Left renal pelvis (tissue), 4 donors: ENCODE measurements around the gene AFF3. TPM values are rescaled to one million over a fixed set of nuclear protein-coding genes. Genes with fewer than 3 reads are reported as not detected.
"Not testable (repeated sequence)": the region's sequence is repeated elsewhere in the genome, so short reads cannot be mapped to it uniquely, and the experiment has no call there.

Experiments used
- DNase-seq, 4 donors: peaks; one replicate each; pipeline ENCODE4 v3.0.0-alpha.2; 2013; ENCODE audit warnings: low read depth in 4 of 4, low spot score in 3 of 4
- polyA plus RNA-seq, 4 donors: library from polyadenylated mRNA; unstranded; fragments of 120-200 nt; gene quantifications; one replicate each; pipeline ENCODE4 v1.2.1, GENCODE V29; 2013; ENCODE audit not compliant: insufficient read length in 4 of 4

AFF3 gene
- polyA plus RNA-seq, 4 donors, result 19.5 to 72.9 (median 24.7) TPM

GRCh38 chr2:99691926-99692325 lies 450.5 kb downstream of the AFF3 start:
- no peak for DNase-seq

GRCh38 chr2:99689145-99689742 lies 453.1 kb downstream of the AFF3 start:
- DNase-seq, result peak in 1 of 4 donors; percentile 70

- DNase-seq, result no peak
These were observed 453.7 kb downstream of the AFF3 start for GRCh38 chr2:99688699-99689098.

- DNase-seq, result no peak
These were observed 459.9 kb downstream of the AFF3 start for GRCh38 chr2:99682275-99683060.

GRCh38 chr2:99680946-99681345 lies 461.4 kb downstream of the AFF3 start:
- no peak for DNase-seq

GRCh38 chr2:99679518-99679917 lies 462.9 kb downstream of the AFF3 start:
- DNase-seq, result no peak

- DNase-seq, result no peak
These were observed 463.8 kb downstream of the AFF3 start for GRCh38 chr2:99678625-99679024.

- DNase-seq, result no peak
These were observed 464.6 kb downstream of the AFF3 start for GRCh38 chr2:99677814-99678213.

GRCh38 chr2:99675130-99675661 lies 467.2 kb downstream of the AFF3 start:
- no peak for DNase-seq

GRCh38 chr2:99674090-99674489 lies 468.3 kb downstream of the AFF3 start:
- no peak for DNase-seq

- no peak for DNase-seq
These were observed 469.5 kb downstream of the AFF3 start for GRCh38 chr2:99672766-99673350.

- DNase-seq, result no peak
These were observed 471.3 kb downstream of the AFF3 start for GRCh38 chr2:99670768-99671734.

GRCh38 chr2:99666256-99666655 lies 476.1 kb downstream of the AFF3 start:
- DNase-seq, result no peak

- no peak for DNase-seq
These were observed 478.7 kb downstream of the AFF3 start for GRCh38 chr2:99663641-99664040.

- DNase-seq, result no peak
These were observed 479.5 kb downstream of the AFF3 start for GRCh38 chr2:99662761-99663341.

- DNase-seq, result not testable (repeated sequence)
These were observed 480.6 kb downstream of the AFF3 start for GRCh38 chr2:99661761-99662160.

- no peak for DNase-seq
These were observed 481.6 kb downstream of the AFF3 start for GRCh38 chr2:99660616-99661406.

- no peak for DNase-seq
These were observed 482.5 kb downstream of the AFF3 start for GRCh38 chr2:99659874-99660273.

- no peak for DNase-seq
These were observed 484.6 kb downstream of the AFF3 start for GRCh38 chr2:99657691-99658258.
